HEK293T (cell line): ENCODE measurements around the gene DPYSL4.

Experiments
- ARNT ChIP-seq: fragments of 450-650 bp; IDR thresholded peaks from 2 replicates; pipeline ENCODE4 v1.6.1; 2017; ENCODE audit warnings: mild to moderate bottlenecking
- BHLHE40 ChIP-seq: fragments of 450-650 bp; IDR thresholded peaks from 2 replicates; pipeline ENCODE4 v1.6.1; 2016; ENCODE audit warnings: mild to moderate bottlenecking, moderate library complexity, borderline replicate concordance
- CTBP1 ChIP-seq: fragments of 450-650 bp; IDR thresholded peaks from 2 replicates; pipeline ENCODE4 v1.6.1; 2016; ENCODE audit warnings: borderline replicate concordance
- ELF4 ChIP-seq: fragments of 450-650 bp; IDR thresholded peaks from 2 replicates; pipeline ENCODE4 v1.6.1; 2017; ENCODE audit warnings: antibody characterized with exemption
- FOXM1 ChIP-seq: fragments of 450-650 bp; IDR thresholded peaks from 2 replicates; pipeline ENCODE4 v1.6.1; 2017; ENCODE audit warnings: mild to moderate bottlenecking, borderline replicate concordance
- HDGF ChIP-seq: fragments of 450-650 bp; IDR thresholded peaks from 2 replicates; pipeline ENCODE4 v1.6.1; 2017; ENCODE audit warnings: antibody characterized with exemption, borderline replicate concordance
- LEF1 ChIP-seq: fragments of 450-650 bp; IDR thresholded peaks from 2 replicates; pipeline ENCODE4 v1.6.1; 2017; ENCODE audit warnings: mild to moderate bottlenecking, borderline replicate concordance
- NFRKB ChIP-seq: fragments of 450-650 bp; IDR thresholded peaks from 2 replicates; pipeline ENCODE4 v1.6.1; 2016; ENCODE audit warnings: mild to moderate bottlenecking, moderate library complexity
- PKNOX1 ChIP-seq: fragments of 450-650 bp; IDR thresholded peaks from 2 replicates; pipeline ENCODE4 v1.6.1; 2016
- SP1 ChIP-seq: fragments of 450-650 bp; IDR thresholded peaks from 2 replicates; pipeline ENCODE4 v1.6.1; 2017
- SUZ12 ChIP-seq: fragments of 450-650 bp; IDR thresholded peaks from 2 replicates; pipeline ENCODE4 v1.6.1; 2016; ENCODE audit warnings: mild to moderate bottlenecking
- TARDBP ChIP-seq: fragments of 450-650 bp; IDR thresholded peaks from 2 replicates; pipeline ENCODE4 v1.6.1; 2016
- ZNF384 ChIP-seq: fragments of 450-650 bp; IDR thresholded peaks from 2 replicates; pipeline ENCODE4 v1.6.1; 2016

GRCh38 chr10:132197271-132198067, 10.7 kb downstream of the DPYSL4 start:
- TF ChIP-seq BHLHE40 (no peak), ARNT (no peak), HDGF (no peak), NFRKB (no peak), SP1 (no peak), LEF1 (no peak), TARDBP (no peak), FOXM1 (no peak), PKNOX1 (no peak), ELF4 (no peak), ZNF384 (no peak), SUZ12 (no peak), CTBP1 (no peak)
